Measurements from ENCODE around the gene HSD3B7. TPM values are rescaled to one million over a fixed set of nuclear protein-coding genes. Genes with fewer than 3 reads are reported as not detected.
A peak's percentile ranks its signal among the peaks of the same experiment; 100 is the strongest.

Gene HSD3B7
- total RNA-seq, 6 experiments from 2014 or later: 54.6 to 219 (median 86.9) TPM

DNA sequence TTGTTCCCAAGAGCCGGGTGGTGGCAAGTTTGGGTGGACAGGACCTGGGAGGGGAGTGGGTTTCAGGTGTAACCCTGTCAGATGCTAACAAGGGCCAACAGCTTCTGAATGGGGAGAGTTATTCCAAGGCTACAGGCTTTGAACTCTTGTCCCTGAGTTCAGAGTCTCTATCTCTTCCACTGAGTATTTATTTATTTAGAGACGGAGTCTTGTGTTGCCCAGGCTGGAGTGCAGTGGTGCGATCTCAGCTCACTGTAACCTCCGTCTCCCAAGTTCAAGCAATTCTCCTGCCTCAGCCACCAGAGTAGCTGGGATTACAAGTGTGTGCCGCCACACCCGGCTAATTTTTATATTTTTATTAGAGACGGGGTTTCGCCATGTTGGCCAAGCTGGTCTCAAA lies 30.0 kb upstream of the HSD3B7 start:
- intact Hi-C loops (cut with DNase I): no loop called here
- WGBS (ENCODE audit: insufficient coverage, low coverage, low lambda C conversion rate, missing lambda C conversion rate): 27% methylated on average over 7 of the region's 8 CpGs

GRCh38 chr16:30956601-30957455 lies 28.2 kb upstream of the HSD3B7 start:
- Histone ChIP-seq H3K4me1 (peaks cover 0 to 59% (median 21%) of the 10 kb centered on the region in 4 donors), H3K36me3 (peaks cover 0 to 27% (median 12%) of the 10 kb centered on the region in 4 donors), H3K9me3 (no peaks in the 10 kb centered on the region), H3K27ac (peak overlapping the region; percentile 94 to 99 (median 98)), H3K4me3 (peak overlapping the region; percentile 64 to 87 (median 84)), H3K27me3 (no peaks in the 10 kb centered on the region)
- DNase-seq (peak; percentile 85 to 87 (median 86)), ATAC-seq (peak; percentile 67 to 73 (median 72))
- 29% methylated on average over 16 of the region's 42 CpGs for WGBS (ENCODE audit: insufficient coverage, low coverage, low lambda C conversion rate, missing lambda C conversion rate)
- TF ChIP-seq CTCF (IDR thresholded peaks at IDR 0.05): peak in 1 of 4 donors; percentile 21
- no peak for TF ChIP-seq POLR2A (IDR thresholded peaks at IDR 0.05)
- intact Hi-C loops (cut with DNase I): no loop called here

More for the DNA sequence above, 30.0 kb upstream of the HSD3B7 start:
- H3K27ac ChIP-seq: peak overlapping the region in 2 of 3 donors; percentile 18 to 96
- peak in 2 of 4 donors; percentile 1 to 2 for ATAC-seq
- H3K27me3 ChIP-seq: no peaks in the 10 kb centered on the region
- no peak for DNase-seq
- peaks cover 0 to 9% (median under 1%) of the 10 kb centered on the region in 4 donors for H3K36me3 ChIP-seq
- H3K9me3 ChIP-seq: no peaks in the 10 kb centered on the region
- TF ChIP-seq CTCF (IDR thresholded peaks at IDR 0.05): no peak
- TF ChIP-seq POLR2A (IDR thresholded peaks at IDR 0.05): no peak
- H3K4me3 ChIP-seq: no peak overlapping the region
- peaks cover 0 to 75% (median 28%) of the 10 kb centered on the region in 4 donors for H3K4me1 ChIP-seq

GRCh38 chr16:30957456-30958174 lies 27.4 kb upstream of the HSD3B7 start, which contains the start of gene SETD1A:
Gene SETD1A, plus strand, starts transcription at chr16:30957754. Its CDS starts 978 bp downstream, at chr16:30958732.
- no peak for TF ChIP-seq CTCF (IDR thresholded peaks at IDR 0.05)
- peak; percentile 58 for TF ChIP-seq POLR2A (IDR thresholded peaks at IDR 0.05)
- peak within 1 kb of the TSS; percentile 64 to 87 (median 84) for H3K4me3 ChIP-seq
- ATAC-seq: peak; percentile 89 to 91 (median 90)
- peak within 1 kb of the TSS; percentile 94 to 99 (median 98) for H3K27ac ChIP-seq
- H3K27me3 ChIP-seq: no peaks in the 10 kb centered on the region
- peaks cover 0 to 51% (median 18%) of the 10 kb centered on the region in 4 donors for H3K4me1 ChIP-seq
- peaks cover 0 to 35% (median 18%) of the 10 kb centered on the region in 4 donors for H3K36me3 ChIP-seq
- peak; percentile 97 to 98 (median 98) for DNase-seq
- WGBS (ENCODE audit: insufficient coverage, low coverage, low lambda C conversion rate, missing lambda C conversion rate): 0% methylated on average over 6 of the region's 85 CpGs
- no peaks in the 10 kb centered on the region for H3K9me3 ChIP-seq
- intact Hi-C loops (cut with DNase I): no loop called here

DNA sequence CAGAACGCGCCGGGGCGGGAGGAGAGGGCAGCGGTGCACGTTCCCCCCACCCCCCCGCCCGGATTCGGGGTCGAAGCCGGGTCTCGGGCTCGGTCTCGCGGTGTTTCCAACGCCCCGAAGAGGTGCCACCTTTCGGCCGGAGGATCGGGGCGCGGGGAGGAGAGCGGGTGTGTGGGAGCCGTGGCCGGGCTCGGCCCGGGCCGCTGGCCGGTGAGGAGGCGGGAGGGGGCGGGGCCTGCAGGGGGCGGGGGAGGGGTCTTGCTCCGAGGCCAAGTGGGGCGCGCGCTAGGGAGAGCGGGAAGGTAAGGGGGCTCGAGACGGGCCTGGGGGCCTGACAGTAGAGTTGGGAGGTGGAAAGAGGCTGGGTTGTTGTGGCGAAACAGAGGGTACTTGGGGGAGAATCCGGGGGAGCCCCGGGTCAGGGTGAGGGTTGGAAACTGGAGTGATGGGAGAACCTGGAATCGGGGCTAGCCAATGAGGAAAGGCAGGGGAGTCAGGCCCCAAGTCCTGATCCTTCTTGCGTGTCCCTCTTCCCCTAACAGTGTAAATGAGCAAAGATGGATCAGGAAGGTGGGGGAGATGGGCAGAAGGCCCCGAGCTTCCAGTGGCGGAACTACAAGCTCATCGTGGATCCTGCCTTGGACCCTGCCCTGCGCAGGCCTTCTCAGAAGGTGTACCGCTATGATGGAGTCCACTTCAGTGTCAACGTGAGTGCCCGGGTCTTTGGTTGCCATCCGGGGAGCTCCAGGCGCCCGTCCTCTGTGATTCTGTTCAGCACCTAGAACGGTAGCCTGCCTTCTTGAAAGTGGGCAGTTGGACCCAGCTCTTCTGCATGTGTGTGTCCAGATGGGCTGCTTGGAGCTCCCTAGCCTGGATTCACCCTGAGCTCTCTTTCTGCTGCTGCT lies 26.6 kb upstream of the HSD3B7 start:
- 5% methylated on average over 16 of the region's 55 CpGs for WGBS (ENCODE audit: insufficient coverage, low coverage, low lambda C conversion rate, missing lambda C conversion rate)
- intact Hi-C loops (cut with DNase I): no loop called here
- ATAC-seq: peak; percentile 5 to 17 (median 7)
- Histone ChIP-seq H3K4me3 (peak overlapping the region; percentile 64 to 87 (median 84)), H3K27ac (peak overlapping the region in 2 of 3 donors; percentile 98 to 99), H3K27me3 (no peaks in the 10 kb centered on the region), H3K4me1 (peaks cover 0 to 43% (median 14%) of the 10 kb centered on the region in 4 donors), H3K36me3 (peaks cover 0 to 43% (median 21%) of the 10 kb centered on the region in 4 donors), H3K9me3 (no peaks in the 10 kb centered on the region)
- no peak for TF ChIP-seq POLR2A (IDR thresholded peaks at IDR 0.05)
- no peak for TF ChIP-seq CTCF (IDR thresholded peaks at IDR 0.05)
- no peak for DNase-seq
